Activated B cell treated with CpG ODN at 0.5 μM for 24 hours (primary cell): ENCODE measurements around the gene SELENOI. TPM values are rescaled to one million over a fixed set of nuclear protein-coding genes. Genes with fewer than 3 reads are reported as not detected.
"Not testable (repeated sequence)": the region's sequence is repeated elsewhere in the genome, so short reads cannot be mapped to it uniquely, and the experiment has no call there.

Source experiments
- ATAC-seq: fragments of 200-7000 bp; cut with Tn5 transposase; one replicate; pipeline ENCODE4 v1.10.0; 2021; ENCODE audit warnings: low read depth, mild to moderate bottlenecking, moderate library complexity
- CTCF ChIA-PET: fragments of 350-600 bp; sonication (Branson Sonifier 250); formaldehyde crosslinking; loops from one replicate; lab custom pipeline; 2021; ENCODE audit warnings: antibody characterized with exemption; lab: Charles Lee
- POLR2A ChIA-PET: fragments of 350-600 bp; sonication (Branson Sonifier 250); formaldehyde crosslinking; loops from one replicate; lab custom pipeline; 2021; ENCODE audit warnings: antibody characterized with exemption; lab: Charles Lee
- DNase-seq: peaks from one replicate; pipeline ENCODE4 v3.0.0; 2022
- H3K27ac Mint-ChIP-seq: one replicate; pipeline ENCODE4 v1.8.0; 2020; ENCODE audit warnings: mixed read lengths
- H3K27me3 Mint-ChIP-seq: one replicate; pipeline ENCODE4 v1.8.0; 2021; ENCODE audit warnings: mixed read lengths
- H3K36me3 Mint-ChIP-seq: one replicate; pipeline ENCODE4 v1.8.0; 2021; ENCODE audit warnings: low read depth, mixed read lengths
- H3K4me1 Mint-ChIP-seq: one replicate; pipeline ENCODE4 v1.8.0; 2021; ENCODE audit warnings: mixed read lengths
- H3K4me3 Mint-ChIP-seq: one replicate; pipeline ENCODE4 v1.8.0; 2020; ENCODE audit warnings: mild to moderate bottlenecking, mixed read lengths
- H3K9me3 Mint-ChIP-seq: one replicate; pipeline ENCODE4 v1.8.0; 2020; ENCODE audit warnings: mixed read lengths
- intact Hi-C: fragments of 100-400 bp; cut with micrococcal nuclease; formaldehyde crosslinking; loops from one replicate; pipeline ENCODE4 v1.15.1; 2024
- total RNA-seq: library from RNA; stranded (reverse); gene quantifications from 2 replicates; pipeline ENCODE4 v1.2.3, GENCODE V29; 2022
- TF ChIP-seq, protein P1 (sequence below): fragments of 200-600 bp; IDR thresholded peaks from one replicate; pipeline ENCODE4 v1.8.0; 2022; ENCODE audit warnings: antibody characterized with exemption, mild to moderate bottlenecking

Gene SELENOI
- total RNA-seq, 1 donor from 2014 or later = 21.1 TPM

DNA sequence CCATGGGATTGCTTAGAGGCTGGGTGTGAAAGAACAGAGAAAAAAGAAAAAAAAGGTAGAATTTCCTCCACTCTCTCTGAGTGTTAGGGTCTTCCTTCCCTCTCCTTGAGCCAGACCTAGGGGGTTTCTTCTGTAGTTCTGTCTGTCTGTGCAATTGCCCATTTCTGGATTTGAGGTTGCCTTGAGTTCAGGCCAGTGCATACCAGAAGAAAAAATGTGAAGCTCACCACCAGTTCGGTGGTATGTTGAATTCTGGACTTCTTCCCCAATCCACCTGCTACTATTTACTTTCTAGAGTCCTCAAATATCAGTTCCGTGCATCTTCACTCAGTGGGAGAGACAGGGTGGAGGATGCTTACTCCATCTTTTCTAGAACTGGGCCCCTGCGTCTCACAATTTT is 15.3 kb upstream of the SELENOI start:
- TF ChIP-seq, protein P1, sequence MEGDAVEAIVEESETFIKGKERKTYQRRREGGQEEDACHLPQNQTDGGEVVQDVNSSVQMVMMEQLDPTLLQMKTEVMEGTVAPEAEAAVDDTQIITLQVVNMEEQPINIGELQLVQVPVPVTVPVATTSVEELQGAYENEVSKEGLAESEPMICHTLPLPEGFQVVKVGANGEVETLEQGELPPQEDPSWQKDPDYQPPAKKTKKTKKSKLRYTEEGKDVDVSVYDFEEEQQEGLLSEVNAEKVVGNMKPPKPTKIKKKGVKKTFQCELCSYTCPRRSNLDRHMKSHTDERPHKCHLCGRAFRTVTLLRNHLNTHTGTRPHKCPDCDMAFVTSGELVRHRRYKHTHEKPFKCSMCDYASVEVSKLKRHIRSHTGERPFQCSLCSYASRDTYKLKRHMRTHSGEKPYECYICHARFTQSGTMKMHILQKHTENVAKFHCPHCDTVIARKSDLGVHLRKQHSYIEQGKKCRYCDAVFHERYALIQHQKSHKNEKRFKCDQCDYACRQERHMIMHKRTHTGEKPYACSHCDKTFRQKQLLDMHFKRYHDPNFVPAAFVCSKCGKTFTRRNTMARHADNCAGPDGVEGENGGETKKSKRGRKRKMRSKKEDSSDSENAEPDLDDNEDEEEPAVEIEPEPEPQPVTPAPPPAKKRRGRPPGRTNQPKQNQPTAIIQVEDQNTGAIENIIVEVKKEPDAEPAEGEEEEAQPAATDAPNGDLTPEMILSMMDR = no peak
- no peak for ATAC-seq
- Mint-ChIP-seq H3K36me3 (no peaks in the 10 kb centered on the region), H3K27me3 (no peaks in the 10 kb centered on the region), H3K27ac (no peak overlapping the region), H3K4me1 (peaks cover 6% of the 10 kb centered on the region), H3K9me3 (no peaks in the 10 kb centered on the region), H3K4me3 (no peak overlapping the region)
- ChIA-PET POLR2A (interaction anchor here (0.5 kb wide), 1 partner anchor 380 kb away, joined by 4 read pairs; no protein-coding TSS in a partner anchor), CTCF (interaction anchor here (1.0 to 2.7 kb wide), 8 partner anchors 15 to 379 kb away, joined by 3 to 11 read pairs (median 4); partner anchors contain the start of genes ADGRF3 and SELENOI)
- no peak for DNase-seq
- intact Hi-C loops = loop anchor here (1.0 kb wide), 7 partner anchors 16 to 379 kb away; partner anchors contain the start of genes ADGRF3, HADHA, HADHB and SELENOI

DNA sequence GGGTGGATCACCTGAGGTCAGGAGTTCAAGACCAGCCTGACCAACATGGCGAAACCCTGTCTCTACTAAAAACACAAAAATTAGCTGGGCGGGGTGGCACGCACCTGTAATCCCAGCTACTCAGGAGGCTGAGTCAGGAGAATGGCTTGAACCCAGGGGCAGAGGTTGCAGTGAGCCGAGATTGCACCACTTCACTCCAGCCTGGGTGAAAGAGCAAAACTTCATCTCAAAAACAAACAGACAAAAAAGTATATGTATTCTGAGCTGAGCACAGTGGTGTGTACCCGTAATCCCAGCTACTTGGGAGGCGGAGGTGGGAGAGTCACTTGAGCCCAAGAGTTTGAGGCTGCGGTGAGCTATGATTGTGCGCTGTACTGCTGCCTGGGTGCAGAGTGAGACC is 14.6 kb upstream of the SELENOI start:
- H3K4me1 Mint-ChIP-seq, intact Hi-C loops, POLR2A ChIA-PET, H3K27me3 Mint-ChIP-seq, H3K27ac Mint-ChIP-seq, H3K36me3 Mint-ChIP-seq, H3K9me3 Mint-ChIP-seq, DNase-seq, H3K4me3 Mint-ChIP-seq, ATAC-seq: not testable (repeated sequence)
- CTCF ChIA-PET = interaction anchor here (0.9 to 2.7 kb wide), 6 partner anchors 14 to 380 kb away, joined by 3 to 11 read pairs (median 6); partner anchors contain the start of genes ADGRF3 and SELENOI

DNA sequence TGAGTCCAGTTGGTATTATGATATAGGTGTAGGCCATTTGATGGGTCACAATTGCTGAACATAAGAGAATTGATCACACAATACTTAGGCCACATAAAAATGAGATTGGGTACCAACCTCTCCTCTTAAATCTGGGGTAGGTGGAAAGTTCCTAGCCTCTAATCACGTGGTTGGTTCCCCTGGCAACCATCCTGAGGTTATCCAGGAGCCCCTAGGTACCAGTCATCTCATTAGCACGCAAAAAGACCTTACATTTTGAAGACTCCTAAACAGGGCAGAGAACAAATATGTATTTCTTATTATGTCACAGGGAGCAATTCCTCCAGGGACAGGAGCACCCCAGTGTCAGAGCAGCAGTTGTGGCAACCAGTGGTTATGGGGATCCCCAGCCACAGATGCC is 12.7 kb upstream of the SELENOI start:
- no peak overlapping the region for H3K27ac Mint-ChIP-seq
- POLR2A ChIA-PET = no interaction called here
- ATAC-seq = no peak

DNA sequence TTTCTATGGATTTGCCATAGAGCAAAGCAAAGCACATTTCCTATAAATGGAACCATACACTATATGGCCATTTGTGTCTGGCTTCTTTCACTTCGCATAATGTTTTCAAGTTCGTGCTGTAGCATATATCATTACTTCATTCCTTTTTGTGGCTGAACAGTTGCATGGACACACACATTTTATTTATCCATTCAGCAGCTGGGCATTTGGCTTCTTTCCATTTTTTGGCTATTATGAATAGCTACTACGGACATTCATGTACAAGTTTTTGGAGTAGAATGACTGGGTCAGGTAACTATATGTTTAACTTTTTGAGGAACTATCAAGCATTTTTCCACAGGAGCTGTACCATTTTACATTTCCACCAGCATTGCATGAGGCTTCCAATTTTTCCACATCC is 10.7 kb upstream of the SELENOI start:
- ATAC-seq (no peak), DNase-seq (no peak)
- Mint-ChIP-seq H3K4me3 (no peak overlapping the region), H3K27ac (no peak overlapping the region), H3K27me3 (no peaks in the 10 kb centered on the region), H3K4me1 (no peaks in the 10 kb centered on the region), H3K36me3 (no peaks in the 10 kb centered on the region), H3K9me3 (no peaks in the 10 kb centered on the region)
- intact Hi-C loops = no loop called here
- POLR2A ChIA-PET = no interaction called here
- CTCF ChIA-PET = no interaction called here
- TF ChIP-seq, protein P1 = no peak

More for the DNA sequence above, 12.7 kb upstream of the SELENOI start:
- no peaks in the 10 kb centered on the region for H3K9me3 Mint-ChIP-seq
- peaks cover 6% of the 10 kb centered on the region for H3K4me1 Mint-ChIP-seq
- H3K4me3 Mint-ChIP-seq = no peak overlapping the region
- no peak for DNase-seq
- H3K27me3 Mint-ChIP-seq = no peaks in the 10 kb centered on the region
- CTCF ChIA-PET = no interaction called here
- TF ChIP-seq, protein P1 = no peak
- H3K36me3 Mint-ChIP-seq = no peaks in the 10 kb centered on the region
- intact Hi-C loops = no loop called here

DNA sequence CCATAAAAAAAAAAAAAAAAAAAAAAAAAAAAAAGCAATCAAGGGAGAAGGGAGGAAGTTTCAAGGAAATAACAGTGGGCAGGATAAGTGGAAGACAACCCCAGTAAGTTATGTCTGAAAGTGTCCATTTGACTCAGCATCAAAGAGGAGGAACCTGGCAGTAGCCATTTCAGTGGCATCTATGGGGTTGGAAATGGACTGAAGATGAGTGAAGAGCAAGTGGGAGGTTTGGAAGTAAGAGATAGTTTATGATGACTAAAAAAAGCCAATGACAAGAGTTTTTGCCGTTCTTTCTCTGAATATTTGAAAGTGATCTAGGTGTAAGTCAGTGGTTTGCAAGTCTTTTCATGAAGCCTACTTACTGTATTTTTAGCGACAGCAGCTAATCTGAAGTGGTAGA is 9.2 kb upstream of the SELENOI start:
- no peak for ATAC-seq
- intact Hi-C loops = no loop called here
- H3K27me3 Mint-ChIP-seq = no peaks in the 10 kb centered on the region
- no peak overlapping the region for H3K4me3 Mint-ChIP-seq
- H3K36me3 Mint-ChIP-seq = no peaks in the 10 kb centered on the region
- ChIA-PET CTCF (no interaction called here), POLR2A (no interaction called here)
- TF ChIP-seq, protein P1 = no peak
- no peaks in the 10 kb centered on the region for H3K9me3 Mint-ChIP-seq
- DNase-seq = no peak
- no peaks in the 10 kb centered on the region for H3K4me1 Mint-ChIP-seq
- no peak overlapping the region for H3K27ac Mint-ChIP-seq

DNA sequence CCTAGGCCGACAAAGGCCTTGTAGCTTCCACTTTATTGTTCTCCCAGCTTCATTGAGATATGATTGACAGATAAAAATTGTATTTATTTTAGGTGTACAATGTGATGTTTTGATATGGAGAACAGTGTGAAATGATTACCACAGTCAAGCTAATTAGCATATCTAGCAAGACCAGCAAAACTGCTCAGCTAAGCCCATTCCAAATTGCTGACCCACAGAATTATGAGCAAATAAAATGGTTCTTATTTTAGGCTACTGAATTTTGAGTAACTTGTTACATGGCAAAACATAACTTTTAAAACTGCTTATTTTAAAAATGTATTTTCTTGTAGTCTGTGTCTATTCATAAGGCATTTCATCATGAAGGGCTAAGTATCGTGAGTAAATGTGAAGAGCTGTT is 8.6 kb upstream of the SELENOI start:
- Mint-ChIP-seq H3K9me3 (no peaks in the 10 kb centered on the region), H3K27ac (no peak overlapping the region), H3K4me3 (no peak overlapping the region), H3K4me1 (no peaks in the 10 kb centered on the region), H3K36me3 (no peaks in the 10 kb centered on the region), H3K27me3 (no peaks in the 10 kb centered on the region)
- intact Hi-C loops = no loop called here
- DNase-seq (no peak), ATAC-seq (no peak)
- POLR2A ChIA-PET = no interaction called here
- CTCF ChIA-PET = no interaction called here
- TF ChIP-seq, protein P1 = no peak
